Mesothelial cell of epicardium (in vitro differentiated cells): Measurements from ENCODE around the gene TRMT61B. TPM values are rescaled to one million over a fixed set of nuclear protein-coding genes. Genes with fewer than 3 reads are reported as not detected.

ENCODE experiments used
- DNase-seq, 2 experiments: peaks; one replicate each; pipeline ENCODE4 v3.0.0; 2021; ENCODE audit warnings: low spot score in 2 of 2; ENCODE audit not compliant: unreplicated experiment in 2 of 2
- H3K27ac Mint-ChIP-seq: 2 replicates; pipeline ENCODE4 v1.8.0; 2021; ENCODE audit warnings: mixed read lengths
- H3K27me3 Mint-ChIP-seq: 2 replicates; pipeline ENCODE4 v1.8.0; 2021; ENCODE audit warnings: low read depth, mixed read lengths
- H3K36me3 Mint-ChIP-seq: 2 replicates; pipeline ENCODE4 v1.8.0; 2021; ENCODE audit warnings: mixed read lengths
- H3K4me1 Mint-ChIP-seq: 2 replicates; pipeline ENCODE4 v1.8.0; 2021; ENCODE audit warnings: mixed read lengths
- H3K4me3 Mint-ChIP-seq: 2 replicates; pipeline ENCODE4 v1.8.0; 2021; ENCODE audit warnings: mild to moderate bottlenecking, moderate library complexity, mixed read lengths
- H3K9me3 Mint-ChIP-seq: 2 replicates; pipeline ENCODE4 v1.8.0; 2021; ENCODE audit warnings: mixed read lengths
- total RNA-seq: library from RNA; stranded (reverse); gene quantifications from 3 replicates; pipeline ENCODE4 v1.2.1, GENCODE V29; 2021
- TF ChIP-seq, protein P1 (sequence below): fragments of 200-600 bp; sonication (generic); IDR thresholded peaks from one replicate; pipeline ENCODE4 v1.5.0; 2021; ENCODE audit warnings: antibody characterized with exemption; ENCODE audit not compliant: unreplicated experiment

TRMT61B gene
- total RNA-seq, 1 donor from 2014 or later: 19.2 TPM

DNA sequence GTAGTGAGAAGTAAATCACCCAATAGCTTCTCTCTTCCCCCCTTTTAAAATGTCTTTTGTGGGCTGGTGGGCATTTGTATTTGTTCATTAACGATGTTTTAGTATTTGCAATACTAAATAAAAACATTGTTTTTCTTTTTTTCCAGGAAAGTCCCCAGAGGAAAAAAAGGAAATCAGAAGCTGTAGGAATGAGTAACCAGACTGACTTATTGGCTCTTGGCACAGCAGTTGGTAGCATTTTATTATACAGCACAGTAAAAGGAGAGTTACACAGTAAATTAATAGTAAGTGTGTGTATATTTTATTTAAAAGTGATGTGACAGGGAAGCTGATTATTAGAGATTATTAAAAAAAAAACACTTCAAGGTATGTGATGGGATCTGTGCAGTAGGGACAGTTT, 31.7 kb upstream of the TRMT61B start:
- DNase-seq: no peak
- no peak overlapping the region for H3K27ac Mint-ChIP-seq
- no peak overlapping the region for H3K4me3 Mint-ChIP-seq

DNA sequence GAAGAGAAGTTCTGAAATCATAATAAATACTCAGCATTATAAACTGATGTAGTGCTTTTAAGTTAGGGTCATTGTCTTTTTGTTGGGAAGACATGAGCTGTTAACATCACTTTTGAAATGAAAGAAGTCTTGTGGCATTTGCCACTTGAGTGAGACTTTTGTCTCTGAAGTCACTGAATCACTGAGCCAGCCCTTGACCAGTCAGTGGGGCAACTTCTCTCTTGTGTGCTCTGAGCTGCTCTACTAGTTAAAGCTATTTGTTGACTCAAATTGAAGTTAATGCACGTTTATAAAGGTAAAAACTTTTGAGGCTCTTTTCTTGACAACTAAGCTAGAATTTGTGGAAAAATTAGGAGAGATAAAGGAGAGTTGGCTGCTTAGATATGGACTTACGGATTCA, 31.1 kb upstream of the TRMT61B start:
- DNase-seq: no peak
- Mint-ChIP-seq H3K4me3 (no peak overlapping the region), H3K9me3 (no peaks in the 10 kb centered on the region), H3K4me1 (peaks cover 34% of the 10 kb centered on the region), H3K27me3 (no peaks in the 10 kb centered on the region), H3K27ac (peak overlapping the region; percentile 22), H3K36me3 (peaks cover 8% of the 10 kb centered on the region)
- TF ChIP-seq, protein P1, sequence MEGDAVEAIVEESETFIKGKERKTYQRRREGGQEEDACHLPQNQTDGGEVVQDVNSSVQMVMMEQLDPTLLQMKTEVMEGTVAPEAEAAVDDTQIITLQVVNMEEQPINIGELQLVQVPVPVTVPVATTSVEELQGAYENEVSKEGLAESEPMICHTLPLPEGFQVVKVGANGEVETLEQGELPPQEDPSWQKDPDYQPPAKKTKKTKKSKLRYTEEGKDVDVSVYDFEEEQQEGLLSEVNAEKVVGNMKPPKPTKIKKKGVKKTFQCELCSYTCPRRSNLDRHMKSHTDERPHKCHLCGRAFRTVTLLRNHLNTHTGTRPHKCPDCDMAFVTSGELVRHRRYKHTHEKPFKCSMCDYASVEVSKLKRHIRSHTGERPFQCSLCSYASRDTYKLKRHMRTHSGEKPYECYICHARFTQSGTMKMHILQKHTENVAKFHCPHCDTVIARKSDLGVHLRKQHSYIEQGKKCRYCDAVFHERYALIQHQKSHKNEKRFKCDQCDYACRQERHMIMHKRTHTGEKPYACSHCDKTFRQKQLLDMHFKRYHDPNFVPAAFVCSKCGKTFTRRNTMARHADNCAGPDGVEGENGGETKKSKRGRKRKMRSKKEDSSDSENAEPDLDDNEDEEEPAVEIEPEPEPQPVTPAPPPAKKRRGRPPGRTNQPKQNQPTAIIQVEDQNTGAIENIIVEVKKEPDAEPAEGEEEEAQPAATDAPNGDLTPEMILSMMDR: no peak

More for the DNA sequence above, 31.7 kb upstream of the TRMT61B start:
- peaks cover 29% of the 10 kb centered on the region for H3K4me1 Mint-ChIP-seq
- TF ChIP-seq, protein P1: no peak
- no peaks in the 10 kb centered on the region for H3K9me3 Mint-ChIP-seq
- no peaks in the 10 kb centered on the region for H3K27me3 Mint-ChIP-seq
- H3K36me3 Mint-ChIP-seq: peaks cover 15% of the 10 kb centered on the region

DNA sequence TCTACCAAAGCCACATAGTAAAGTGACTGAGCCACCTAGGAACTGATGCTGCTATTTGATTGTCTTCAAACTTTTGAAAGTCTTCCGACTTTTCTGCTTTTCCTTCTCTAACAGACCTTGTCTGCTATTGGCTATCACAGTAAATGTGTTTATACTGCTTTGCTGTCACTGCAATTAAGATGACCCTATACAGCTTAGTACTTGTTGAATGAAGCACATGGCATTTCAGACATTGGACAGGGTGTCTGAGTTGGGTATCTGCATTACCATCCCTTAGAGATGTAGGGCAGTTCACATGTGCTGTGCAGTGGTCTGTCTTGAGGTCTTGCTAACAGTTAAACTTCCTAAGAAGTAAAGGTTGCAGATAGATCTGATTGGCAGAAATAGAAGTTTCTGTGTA, 27.9 kb upstream of the TRMT61B start:
- Mint-ChIP-seq H3K36me3 (no peaks in the 10 kb centered on the region), H3K4me1 (peaks cover 36% of the 10 kb centered on the region), H3K27me3 (no peaks in the 10 kb centered on the region), H3K27ac (no peak overlapping the region), H3K4me3 (no peak overlapping the region), H3K9me3 (no peaks in the 10 kb centered on the region)
- TF ChIP-seq, protein P1: no peak
- DNase-seq: no peak

DNA sequence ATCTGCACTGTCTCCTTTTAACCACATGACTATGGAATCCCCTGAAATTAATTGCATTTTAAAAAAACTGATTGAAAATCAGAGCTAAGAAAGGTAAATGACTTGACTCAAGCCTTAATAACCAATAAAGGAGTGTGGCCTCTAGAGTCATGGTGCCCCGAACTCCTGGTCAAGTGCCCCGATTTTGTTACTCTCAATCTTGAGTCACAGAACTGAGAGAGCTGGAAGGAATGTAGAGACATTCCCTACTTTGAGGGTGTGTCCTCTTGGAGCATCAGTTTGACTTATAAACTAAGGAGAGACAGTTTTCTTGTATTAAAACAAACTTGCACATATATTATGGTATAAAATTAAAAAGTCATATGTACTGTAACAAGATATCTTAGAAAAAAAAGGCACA, 26.8 kb upstream of the TRMT61B start:
- Mint-ChIP-seq H3K27ac (peak overlapping the region; percentile 83), H3K4me3 (peak overlapping the region; percentile 34)

DNA sequence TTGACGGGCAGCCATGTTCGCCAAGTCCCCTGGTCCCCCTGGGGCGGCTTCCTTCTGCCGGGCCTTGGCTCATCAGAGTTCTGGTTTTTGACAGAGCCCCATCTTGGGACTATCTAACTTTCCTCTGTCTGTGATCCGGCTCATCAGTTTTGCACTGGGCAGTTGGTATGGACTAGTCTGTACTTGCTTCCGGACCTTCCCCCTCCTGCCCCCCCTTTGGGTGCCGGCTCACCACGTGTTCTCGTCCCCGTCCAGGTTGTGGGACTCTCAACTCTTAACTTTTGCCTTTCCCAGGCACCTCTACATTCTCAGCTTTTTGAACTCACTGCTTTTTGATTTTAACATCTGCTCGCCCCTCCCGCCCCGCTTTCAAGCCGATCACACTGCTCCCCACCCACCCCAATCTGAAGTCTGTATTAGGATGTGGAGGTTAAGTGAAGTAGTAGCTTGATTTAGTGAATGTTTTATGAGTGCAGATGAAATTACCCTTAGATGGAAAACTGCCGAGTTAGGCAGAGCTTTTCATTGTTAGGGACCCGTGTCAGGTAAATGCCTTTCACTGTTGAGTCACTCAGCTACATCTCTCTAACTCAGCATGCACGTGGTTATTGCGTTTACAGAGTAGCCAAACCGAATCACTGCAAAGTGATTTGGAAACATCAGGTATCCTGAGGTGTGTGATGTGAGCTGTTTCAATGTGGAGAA, 25.2 kb upstream of the TRMT61B start:
- Mint-ChIP-seq H3K9me3 (no peaks in the 10 kb centered on the region), H3K4me1 (peaks cover 34% of the 10 kb centered on the region), H3K36me3 (no peaks in the 10 kb centered on the region), H3K27ac (peak overlapping the region; percentile 94), H3K4me3 (peak overlapping the region; percentile 90), H3K27me3 (no peaks in the 10 kb centered on the region)
- peak in 1 of 2 experiments; percentile 42 for DNase-seq
- TF ChIP-seq, protein P1: no peak

More for the DNA sequence above, 26.8 kb upstream of the TRMT61B start:
- Mint-ChIP-seq H3K9me3 (no peaks in the 10 kb centered on the region), H3K27me3 (no peaks in the 10 kb centered on the region), H3K36me3 (no peaks in the 10 kb centered on the region), H3K4me1 (peaks cover 36% of the 10 kb centered on the region)
- TF ChIP-seq, protein P1: no peak
- no peak for DNase-seq
